CD14-positive monocyte (primary cell): Measurements from ENCODE around the gene R3HDM2. TPM values are rescaled to one million over a fixed set of nuclear protein-coding genes. Genes with fewer than 3 reads are reported as not detected.
A peak's percentile ranks its signal among the peaks of the same experiment; 100 is the strongest.

Source experiments
- DNase-seq, 3 donors: peaks; one replicate each; pipeline ENCODE4 v3.0.0-alpha.2; 2011 to 2022
- H2AFZ ChIP-seq: 2 replicates; pipeline ENCODE4 v1.6.0; 2012; ENCODE audit warnings: mild to moderate bottlenecking, low read depth, low read length, inconsistent platforms; ENCODE audit not compliant: insufficient read depth, poor library complexity, severe bottlenecking
- H3K27ac ChIP-seq, 2 donors: 1 replicate in 1 of 2; 2 replicates in 1 of 2; pipeline ENCODE4 v1.5.1; 2012 to 2013; ENCODE audit warnings: low read length in 2 of 2, control low read depth in 1 of 2, inconsistent platforms in 1 of 2, low read depth in 1 of 2, mild to moderate bottlenecking in 1 of 2
- H3K27me3 ChIP-seq, 2 donors: one replicate each; pipeline versions ENCODE4 v1.6.0 to v1.6.1; 2011 to 2013; ENCODE audit warnings: low read length in 2 of 2; ENCODE audit not compliant: control insufficient read depth in 2 of 2, insufficient read depth in 2 of 2
- H3K36me3 ChIP-seq, 2 donors: replicated peaks in 1 of 2; 1 replicate in 1 of 2; 2 replicates in 1 of 2; pipeline versions ENCODE4 v1.5.1 to v1.6.1; 2012 to 2013; ENCODE audit warnings: low read length in 2 of 2, control low read depth in 1 of 2, inconsistent platforms in 1 of 2, mild to moderate bottlenecking in 1 of 2; ENCODE audit not compliant: insufficient read depth in 2 of 2, control insufficient read depth in 1 of 2
- H3K4me1 ChIP-seq, 2 donors: 1 replicate in 1 of 2; 2 replicates in 1 of 2; pipeline versions ENCODE4 v1.5.1 to v1.6.1; 2012 to 2013; ENCODE audit warnings: low read length in 2 of 2, control low read depth in 1 of 2, inconsistent platforms in 1 of 2, mild to moderate bottlenecking in 1 of 2, moderate library complexity in 1 of 2; ENCODE audit not compliant: insufficient read depth in 2 of 2, control insufficient read depth in 1 of 2
- H3K4me2 ChIP-seq: replicated peaks from 2 replicates; pipeline ENCODE3; 2012; ENCODE audit warnings: low read length, moderate library complexity, mild to moderate bottlenecking; ENCODE audit not compliant: poor library complexity, severe bottlenecking; ENCODE audit errors: extremely low read depth
- H3K4me3 ChIP-seq, 3 experiments: fragments of 200-600 bp in 1 of 3; sonication (generic) in 1 of 3; replicated peaks in 1 of 3; 1 replicate in 2 of 3; 2 replicates in 1 of 3; pipeline ENCODE4 v1.5.1; 2011 to 2013; ENCODE audit warnings: low read length in 3 of 3, mild to moderate bottlenecking in 3 of 3, control low read depth in 2 of 3, low read depth in 2 of 3, inconsistent platforms in 1 of 3, moderate library complexity in 1 of 3
- H3K79me2 ChIP-seq: 2 replicates; pipeline ENCODE4 v1.6.0; 2012; ENCODE audit warnings: mild to moderate bottlenecking, control low read depth, inconsistent platforms, low read length, moderate library complexity; ENCODE audit not compliant: insufficient read depth
- H3K9ac ChIP-seq: 2 replicates; pipeline ENCODE4 v1.6.0; 2017; ENCODE audit warnings: low read length, mild to moderate bottlenecking; ENCODE audit not compliant: insufficient read depth, poor library complexity, severe bottlenecking
- H3K9me3 ChIP-seq, 2 donors: replicated peaks in 1 of 2; 1 replicate in 1 of 2; 2 replicates in 1 of 2; pipeline versions ENCODE4 v1.5.1 to v1.6.1; 2012 to 2013; ENCODE audit warnings: low read length in 2 of 2, control low read depth in 1 of 2; ENCODE audit not compliant: control insufficient read depth in 1 of 2, insufficient read depth in 1 of 2
- H4K20me1 ChIP-seq: 2 replicates; pipeline ENCODE4 v1.6.0; 2012; ENCODE audit warnings: mild to moderate bottlenecking, low read length, control low read depth, moderate library complexity; ENCODE audit not compliant: insufficient read depth
- H3K27ac Mint-ChIP-seq, 7 donors: one replicate each; pipeline ENCODE4 v1.8.0; 2020; ENCODE audit warnings: mild to moderate bottlenecking in 7 of 7, mixed read lengths in 7 of 7, moderate library complexity in 6 of 7, inconsistent platforms in 2 of 7
- H3K27me3 Mint-ChIP-seq, 3 donors: one replicate each; pipeline ENCODE4 v1.8.0; 2021 to 2022; ENCODE audit warnings: low read depth in 3 of 3, mild to moderate bottlenecking in 3 of 3, mixed read lengths in 3 of 3, moderate library complexity in 3 of 3, inconsistent platforms in 1 of 3
- H3K36me3 Mint-ChIP-seq, 2 donors: one replicate each; pipeline ENCODE4 v1.8.0; 2020; ENCODE audit warnings: mixed read lengths in 2 of 2, inconsistent platforms in 1 of 2, mild to moderate bottlenecking in 1 of 2
- H3K4me1 Mint-ChIP-seq: one replicate; pipeline ENCODE4 v1.8.0; 2020; ENCODE audit warnings: mild to moderate bottlenecking, mixed read lengths
- H3K4me3 Mint-ChIP-seq, 2 donors: one replicate each; pipeline ENCODE4 v1.8.0; 2020; ENCODE audit warnings: mild to moderate bottlenecking in 2 of 2, mixed read lengths in 2 of 2, moderate library complexity in 1 of 2
- H3K9me3 Mint-ChIP-seq, 7 donors: one replicate each; pipeline ENCODE4 v1.8.0; 2020 to 2022; ENCODE audit warnings: mixed read lengths in 7 of 7, mild to moderate bottlenecking in 6 of 7, moderate library complexity in 6 of 7, inconsistent platforms in 2 of 7
- WGBS: methylation state at CpG from one replicate; pipeline ENCODE4 v1.1.5; 2013; ENCODE audit warnings: missing lambda C conversion rate; ENCODE audit not compliant: insufficient coverage; 5-methylcytosine and 5-hydroxymethylcytosine counted together
- intact Hi-C, 2 donors: fragments of 100-400 bp; cut with micrococcal nuclease; formaldehyde crosslinking; loops; one replicate each; pipeline versions ENCODE4 v1.15.0 to v1.15.1; 2023
- polyA plus RNA-seq, 3 donors: library from polyadenylated mRNA; depleted of rRNA in 1 of 3; unstranded in 2 of 3; stranded (reverse) in 1 of 3; fragments of 300-500 nt in 2 of 3; fragments of >200 nt in 1 of 3; fragmentation: Illumina TruSeq in 2 of 3; gene quantifications; 1 replicate in 2 of 3; 2 replicates in 1 of 3; pipeline ENCODE4 v1.2.3, GENCODE V29; 2012 to 2021
- TF ChIP-seq, protein P1 (sequence below): fragments of 200-600 bp; IDR thresholded peaks from one replicate; pipeline ENCODE4 v1.8.0; 2022; ENCODE audit warnings: antibody characterized with exemption, mild to moderate bottlenecking

R3HDM2 gene
- polyA plus RNA-seq, 3 donors = 4.2 to 69.4 (median 7.3) TPM

DNA sequence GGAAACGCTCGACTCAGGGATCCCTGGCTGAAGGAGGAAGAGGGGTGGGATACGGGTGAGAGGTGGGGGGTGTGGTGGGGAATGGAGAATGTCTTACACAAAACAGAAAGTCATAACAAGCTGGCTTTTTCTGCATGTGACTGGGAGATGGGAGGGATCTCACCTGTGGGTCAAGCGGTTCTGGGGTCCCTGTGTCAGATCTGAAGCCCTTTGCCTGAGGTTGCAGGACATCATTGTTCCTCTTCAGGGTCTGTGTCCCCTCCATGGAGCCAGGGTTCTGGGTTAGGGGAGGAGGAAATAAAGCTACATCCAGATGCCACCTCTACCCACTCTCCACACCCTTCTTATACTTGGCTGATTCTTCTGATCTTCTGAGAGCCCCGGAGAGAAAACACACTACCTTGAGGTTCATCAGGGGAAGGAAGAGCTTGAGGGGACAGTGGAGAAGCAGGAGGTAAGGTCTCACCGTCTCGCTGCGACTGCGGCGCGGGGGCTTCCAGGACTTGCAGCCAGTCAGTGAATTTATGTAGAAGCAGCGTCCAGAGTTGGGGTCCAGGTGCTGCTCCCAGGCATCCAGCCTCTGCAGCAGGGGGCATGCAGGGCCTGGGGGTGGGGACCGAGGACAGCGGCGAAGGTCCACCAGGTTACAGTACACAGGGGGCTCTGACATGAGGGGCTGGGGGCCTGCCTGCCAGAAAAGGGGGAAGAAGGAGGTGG, 46.3 kb upstream of the R3HDM2 start:
- Mint-ChIP-seq H3K36me3 (peaks cover 33 to 46% of the 10 kb centered on the region in 2 donors), H3K4me3 (peak overlapping the region; percentile 97 to 99), H3K4me1 (peaks cover 71% of the 10 kb centered on the region), H3K27ac (peak overlapping the region; percentile 86 to 97 (median 96)), H3K27me3 (peaks cover 0 to 2% (median 0%) of the 10 kb centered on the region in 3 donors), H3K9me3 (peaks cover 0 to 1% (median 0%) of the 10 kb centered on the region in 7 donors)
- H3K4me3 ChIP-seq = peak overlapping the region; percentile 79 to 100 (median 86)
- peaks cover 27 to 34% of the 10 kb centered on the region in 2 donors for H3K36me3 ChIP-seq
- no peak for DNase-seq
- H3K27me3 ChIP-seq = no peaks in the 10 kb centered on the region
- no peaks in the 10 kb centered on the region for H3K9me3 ChIP-seq
- TF ChIP-seq, protein P1, sequence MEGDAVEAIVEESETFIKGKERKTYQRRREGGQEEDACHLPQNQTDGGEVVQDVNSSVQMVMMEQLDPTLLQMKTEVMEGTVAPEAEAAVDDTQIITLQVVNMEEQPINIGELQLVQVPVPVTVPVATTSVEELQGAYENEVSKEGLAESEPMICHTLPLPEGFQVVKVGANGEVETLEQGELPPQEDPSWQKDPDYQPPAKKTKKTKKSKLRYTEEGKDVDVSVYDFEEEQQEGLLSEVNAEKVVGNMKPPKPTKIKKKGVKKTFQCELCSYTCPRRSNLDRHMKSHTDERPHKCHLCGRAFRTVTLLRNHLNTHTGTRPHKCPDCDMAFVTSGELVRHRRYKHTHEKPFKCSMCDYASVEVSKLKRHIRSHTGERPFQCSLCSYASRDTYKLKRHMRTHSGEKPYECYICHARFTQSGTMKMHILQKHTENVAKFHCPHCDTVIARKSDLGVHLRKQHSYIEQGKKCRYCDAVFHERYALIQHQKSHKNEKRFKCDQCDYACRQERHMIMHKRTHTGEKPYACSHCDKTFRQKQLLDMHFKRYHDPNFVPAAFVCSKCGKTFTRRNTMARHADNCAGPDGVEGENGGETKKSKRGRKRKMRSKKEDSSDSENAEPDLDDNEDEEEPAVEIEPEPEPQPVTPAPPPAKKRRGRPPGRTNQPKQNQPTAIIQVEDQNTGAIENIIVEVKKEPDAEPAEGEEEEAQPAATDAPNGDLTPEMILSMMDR = no peak
- H3K4me2 ChIP-seq = peak overlapping the region; percentile 89
- H3K4me1 ChIP-seq = peaks cover 54 to 73% of the 10 kb centered on the region in 2 donors
- peak overlapping the region; percentile 72 for H2AFZ ChIP-seq
- intact Hi-C loops = loop anchor here (5.0 to 10.0 kb wide), 4 partner anchors 45 to 148 kb away; partner anchors contain the start of genes DCTN2 (in 2 of the 2), DDIT3 (in 1 of the 2) and MBD6 (in 1 of the 2)
- H3K27ac ChIP-seq = peak overlapping the region; percentile 62 to 83
- H3K9ac ChIP-seq = peak overlapping the region; percentile 83
- 4% methylated on average over 11 of the region's 15 CpGs for WGBS
- peaks cover 80% of the 10 kb centered on the region for H3K79me2 ChIP-seq
- H4K20me1 ChIP-seq = peaks cover 44% of the 10 kb centered on the region

DNA sequence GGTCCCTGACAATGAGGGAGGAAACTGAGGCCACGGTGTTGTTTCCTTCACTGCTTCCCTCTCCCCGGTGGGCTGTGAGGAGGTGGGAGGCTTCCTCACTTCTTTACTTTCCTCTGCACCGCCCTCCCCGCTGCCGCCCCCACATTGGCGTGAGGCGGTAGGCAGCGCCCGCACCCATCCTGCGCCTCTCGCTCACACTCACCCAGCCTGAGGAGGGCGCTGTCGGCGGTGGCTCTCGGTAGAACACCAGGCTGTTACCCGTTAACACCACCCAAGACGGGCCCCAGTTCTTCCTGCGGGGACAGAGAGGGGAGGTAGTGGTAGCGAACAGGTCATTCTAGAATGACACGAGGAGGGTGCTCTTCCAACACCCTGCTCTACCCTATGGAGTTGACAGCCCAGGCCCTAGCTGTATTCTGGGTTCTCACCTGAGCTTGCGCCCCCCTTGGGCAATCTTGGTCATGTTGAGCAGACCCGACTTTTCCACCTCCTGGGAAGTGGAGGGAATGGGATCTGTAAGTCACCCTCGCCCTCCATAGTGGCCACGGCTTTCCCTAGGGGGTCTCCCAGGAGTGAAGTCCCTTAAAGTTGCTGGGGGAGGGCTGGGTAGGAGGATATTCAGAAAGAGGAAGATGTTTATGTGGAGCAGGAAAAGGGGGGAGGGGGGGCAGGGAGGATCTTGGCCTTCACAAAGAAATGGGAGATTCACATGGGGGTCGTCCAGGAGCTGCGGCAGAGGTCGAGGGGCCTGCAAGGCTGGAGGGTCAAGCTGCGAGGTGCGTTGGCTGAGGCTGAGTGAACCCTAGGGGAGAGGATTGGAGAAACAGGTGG, 45.5 kb upstream of the R3HDM2 start:
- peaks cover 52% of the 10 kb centered on the region for H4K20me1 ChIP-seq
- Mint-ChIP-seq H3K27me3 (peaks cover 0 to 2% (median 0%) of the 10 kb centered on the region in 3 donors), H3K4me1 (peaks cover 74% of the 10 kb centered on the region), H3K27ac (peak overlapping the region; percentile 86 to 97 (median 96)), H3K36me3 (peaks cover 37 to 50% of the 10 kb centered on the region in 2 donors), H3K4me3 (peak overlapping the region; percentile 97 to 99), H3K9me3 (peaks cover 0 to 1% (median 0%) of the 10 kb centered on the region in 7 donors)
- H3K4me3 ChIP-seq = peak overlapping the region; percentile 79 to 100 (median 86)
- H2AFZ ChIP-seq = peak overlapping the region; percentile 72
- DNase-seq = peak in 2 of 3 donors; percentile 34 to 44
- H3K9me3 ChIP-seq = no peaks in the 10 kb centered on the region
- H3K79me2 ChIP-seq = peaks cover 85% of the 10 kb centered on the region
- peak overlapping the region; percentile 62 to 83 for H3K27ac ChIP-seq
- H3K36me3 ChIP-seq = peaks cover 35 to 42% of the 10 kb centered on the region in 2 donors
- peak overlapping the region; percentile 83 for H3K9ac ChIP-seq
- TF ChIP-seq, protein P1 = peak; percentile 90
- intact Hi-C loops = loop anchor here (5.0 to 10.0 kb wide), 4 partner anchors 46 to 148 kb away; partner anchors contain the start of genes DCTN2 (in 2 of the 2), DDIT3 (in 1 of the 2) and MBD6 (in 1 of the 2)
- H3K4me2 ChIP-seq = peak overlapping the region; percentile 89
- H3K4me1 ChIP-seq = peaks cover 55 to 79% of the 10 kb centered on the region in 2 donors
- WGBS = 0% methylated on average over 12 of the region's 29 CpGs
- H3K27me3 ChIP-seq = no peaks in the 10 kb centered on the region
